Measurements from ENCODE around the gene KANSL1.

KANSL1 gene

GRCh38 chr17:46000292-46000691, 192.9 kb downstream of the KANSL1 start:
- Histone ChIP-seq H3K27me3 (ENCODE audit: insufficient read depth, low read length) (peaks cover 4% of the 10 kb centered on the region), H3K36me3 (ENCODE audit: insufficient read depth, low read length) (no peaks in the 10 kb centered on the region), H2AFZ (ENCODE audit: low read depth, low read length) (no peak overlapping the region), H3K4me1 (ENCODE audit: insufficient read depth, low read length) (no peaks in the 10 kb centered on the region), H3K4me3 (ENCODE audit: low read length) (no peak overlapping the region), H3K9me3 (ENCODE audit: low read length) (no peaks in the 10 kb centered on the region)

- Histone ChIP-seq H3K9me3 (ENCODE audit: low read length) (no peaks in the 10 kb centered on the region), H3K4me3 (ENCODE audit: low read length) (no peak overlapping the region), H2AFZ (ENCODE audit: low read depth, low read length) (no peak overlapping the region)
Observed at GRCh38 chr17:45999900-46000290, 193.3 kb downstream of the KANSL1 start.

GRCh38 chr17:45998987-45999899, 194.0 kb downstream of the KANSL1 start, which contains the start of gene STH:
STH (plus strand) TSS chr17:45999250; CDS start chr17:45999280, 30 bp downstream.
- H3K4me1 ChIP-seq (ENCODE audit: insufficient read depth, low read length): no peaks in the 10 kb centered on the region
- H3K4me3 ChIP-seq (ENCODE audit: low read length): no peak within 1 kb of the TSS
- no peaks in the 10 kb centered on the region for H3K9me3 ChIP-seq (ENCODE audit: low read length)
- H2AFZ ChIP-seq (ENCODE audit: low read depth, low read length): no peak within 1 kb of the TSS
- no peaks in the 10 kb centered on the region for H3K36me3 ChIP-seq (ENCODE audit: insufficient read depth, low read length)
- H3K27me3 ChIP-seq (ENCODE audit: insufficient read depth, low read length): peaks cover 4% of the 10 kb centered on the region

More at GRCh38 chr17:45999900-46000290, 193.3 kb downstream of the KANSL1 start:
- H3K4me1 ChIP-seq (ENCODE audit: insufficient read depth, low read length): no peaks in the 10 kb centered on the region
- no peaks in the 10 kb centered on the region for H3K36me3 ChIP-seq (ENCODE audit: insufficient read depth, low read length)
- H3K27me3 ChIP-seq (ENCODE audit: insufficient read depth, low read length): peaks cover 4% of the 10 kb centered on the region

GRCh38 chr17:45997624-45998023, 195.6 kb downstream of the KANSL1 start:
- Histone ChIP-seq H3K4me1 (ENCODE audit: insufficient read depth, low read length) (no peaks in the 10 kb centered on the region), H3K4me3 (ENCODE audit: low read length) (no peak overlapping the region), H3K36me3 (ENCODE audit: insufficient read depth, low read length) (no peaks in the 10 kb centered on the region), H2AFZ (ENCODE audit: low read depth, low read length) (no peak overlapping the region), H3K27me3 (ENCODE audit: insufficient read depth, low read length) (peaks cover 4% of the 10 kb centered on the region), H3K9me3 (ENCODE audit: low read length) (no peaks in the 10 kb centered on the region)

- Histone ChIP-seq H3K27me3 (ENCODE audit: insufficient read depth, low read length) (peaks cover 4% of the 10 kb centered on the region), H2AFZ (ENCODE audit: low read depth, low read length) (no peak overlapping the region), H3K4me3 (ENCODE audit: low read length) (no peak overlapping the region), H3K36me3 (ENCODE audit: insufficient read depth, low read length) (no peaks in the 10 kb centered on the region), H3K9me3 (ENCODE audit: low read length) (no peaks in the 10 kb centered on the region), H3K4me1 (ENCODE audit: insufficient read depth, low read length) (no peaks in the 10 kb centered on the region)
Observed at GRCh38 chr17:45997166-45997565, 196.1 kb downstream of the KANSL1 start.

- no peaks in the 10 kb centered on the region for H3K36me3 ChIP-seq (ENCODE audit: insufficient read depth, low read length)
- no peaks in the 10 kb centered on the region for H3K4me1 ChIP-seq (ENCODE audit: insufficient read depth, low read length)
- H3K9me3 ChIP-seq (ENCODE audit: low read length): no peaks in the 10 kb centered on the region
- peaks cover 4% of the 10 kb centered on the region for H3K27me3 ChIP-seq (ENCODE audit: insufficient read depth, low read length)
- no peak overlapping the region for H2AFZ ChIP-seq (ENCODE audit: low read depth, low read length)
- no peak overlapping the region for H3K4me3 ChIP-seq (ENCODE audit: low read length)
Observed at GRCh38 chr17:45996282-45996937, 196.8 kb downstream of the KANSL1 start.

GRCh38 chr17:45995627-45996270, 197.5 kb downstream of the KANSL1 start:
- H3K9me3 ChIP-seq (ENCODE audit: low read length): no peaks in the 10 kb centered on the region
- no peak overlapping the region for H2AFZ ChIP-seq (ENCODE audit: low read depth, low read length)
- no peak overlapping the region for H3K4me3 ChIP-seq (ENCODE audit: low read length)
- H3K27me3 ChIP-seq (ENCODE audit: insufficient read depth, low read length): peaks cover 4% of the 10 kb centered on the region
- no peaks in the 10 kb centered on the region for H3K4me1 ChIP-seq (ENCODE audit: insufficient read depth, low read length)
- H3K36me3 ChIP-seq (ENCODE audit: insufficient read depth, low read length): no peaks in the 10 kb centered on the region

- H2AFZ ChIP-seq (ENCODE audit: low read depth, low read length): no peak overlapping the region
- no peaks in the 10 kb centered on the region for H3K9me3 ChIP-seq (ENCODE audit: low read length)
- no peak overlapping the region for H3K4me3 ChIP-seq (ENCODE audit: low read length)
- H3K4me1 ChIP-seq (ENCODE audit: insufficient read depth, low read length): no peaks in the 10 kb centered on the region
- H3K27me3 ChIP-seq (ENCODE audit: insufficient read depth, low read length): no peaks in the 10 kb centered on the region
- H3K36me3 ChIP-seq (ENCODE audit: insufficient read depth, low read length): no peaks in the 10 kb centered on the region
Observed at GRCh38 chr17:45994987-45995386, 198.2 kb downstream of the KANSL1 start.

- Histone ChIP-seq H3K27me3 (ENCODE audit: insufficient read depth, low read length) (no peaks in the 10 kb centered on the region), H3K4me3 (ENCODE audit: low read length) (no peak overlapping the region), H2AFZ (ENCODE audit: low read depth, low read length) (no peak overlapping the region), H3K4me1 (ENCODE audit: insufficient read depth, low read length) (no peaks in the 10 kb centered on the region), H3K36me3 (ENCODE audit: insufficient read depth, low read length) (no peaks in the 10 kb centered on the region), H3K9me3 (ENCODE audit: low read length) (no peaks in the 10 kb centered on the region)
Observed at GRCh38 chr17:45993962-45994627, 199.1 kb downstream of the KANSL1 start.

GRCh38 chr17:45992904-45993303, 200.3 kb downstream of the KANSL1 start:
- H3K36me3 ChIP-seq (ENCODE audit: insufficient read depth, low read length): no peaks in the 10 kb centered on the region
- no peaks in the 10 kb centered on the region for H3K4me1 ChIP-seq (ENCODE audit: insufficient read depth, low read length)
- no peaks in the 10 kb centered on the region for H3K27me3 ChIP-seq (ENCODE audit: insufficient read depth, low read length)
- no peak overlapping the region for H2AFZ ChIP-seq (ENCODE audit: low read depth, low read length)
- no peaks in the 10 kb centered on the region for H3K9me3 ChIP-seq (ENCODE audit: low read length)
- no peak overlapping the region for H3K4me3 ChIP-seq (ENCODE audit: low read length)

GRCh38 chr17:45992175-45992574, 201.1 kb downstream of the KANSL1 start:
- no peaks in the 10 kb centered on the region for H3K4me1 ChIP-seq (ENCODE audit: insufficient read depth, low read length)
- no peaks in the 10 kb centered on the region for H3K9me3 ChIP-seq (ENCODE audit: low read length)
- no peak overlapping the region for H2AFZ ChIP-seq (ENCODE audit: low read depth, low read length)
- no peaks in the 10 kb centered on the region for H3K36me3 ChIP-seq (ENCODE audit: insufficient read depth, low read length)
- no peak overlapping the region for H3K4me3 ChIP-seq (ENCODE audit: low read length)
- H3K27me3 ChIP-seq (ENCODE audit: insufficient read depth, low read length): no peaks in the 10 kb centered on the region

GRCh38 chr17:45991341-45991740, 201.9 kb downstream of the KANSL1 start:
- no peak overlapping the region for H3K4me3 ChIP-seq (ENCODE audit: low read length)

More at GRCh38 chr17:45991341-45991740, 201.9 kb downstream of the KANSL1 start:
- H3K36me3 ChIP-seq (ENCODE audit: insufficient read depth, low read length): no peaks in the 10 kb centered on the region
- H2AFZ ChIP-seq (ENCODE audit: low read depth, low read length): no peak overlapping the region
- H3K4me1 ChIP-seq (ENCODE audit: insufficient read depth, low read length): no peaks in the 10 kb centered on the region
- no peaks in the 10 kb centered on the region for H3K9me3 ChIP-seq (ENCODE audit: low read length)
- no peaks in the 10 kb centered on the region for H3K27me3 ChIP-seq (ENCODE audit: insufficient read depth, low read length)
